GM18868 (cell line): ENCODE data around the gene GNAI3.
A peak's percentile ranks its signal among the peaks of the same experiment; 100 is the strongest.

Experiments
- ATAC-seq: cut with Tn5 transposase; IDR thresholded peaks from one replicate; pipeline ENCODE4 v1.9.1; 2021; ENCODE audit warnings: mild to moderate bottlenecking, moderate library complexity; ENCODE audit not compliant: unreplicated experiment

The GNAI3 gene

GRCh38 chr1:109548321-109549267, at the start of gene GNAI3:
TSS of gene GNAI3 (plus strand) at chr1:109548615. CDS start at chr1:109548721, 106 bp downstream.
- peak; percentile 89 for ATAC-seq

DNA sequence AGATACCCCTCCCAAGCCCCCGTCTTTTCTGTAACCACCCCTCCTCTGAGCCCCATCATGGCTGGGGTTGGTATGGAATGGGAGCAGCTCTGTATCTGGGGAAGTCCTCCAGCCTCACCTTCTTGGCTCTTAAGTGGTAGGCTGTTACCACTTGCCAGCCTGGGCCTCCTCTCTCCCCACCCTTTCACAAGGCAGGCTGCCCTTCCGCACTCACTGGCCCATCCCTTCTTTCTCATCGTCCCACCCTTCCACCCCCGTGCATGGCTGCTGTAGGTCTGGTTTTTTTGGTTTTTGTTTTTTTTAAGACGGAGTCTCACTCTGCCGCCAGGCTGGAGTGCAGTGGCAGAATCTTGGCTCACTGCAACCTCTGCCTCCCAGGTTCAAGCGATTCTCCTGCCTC, 49.3 kb upstream of the GNAI3 start:
- ATAC-seq, result no peak

- ATAC-seq, result peak; percentile 45
Measured at GRCh38 chr1:109499661-109500536, 48.5 kb upstream of the GNAI3 start.

- ATAC-seq, result no peak
Measured at GRCh38 chr1:109500941-109501381, 47.5 kb upstream of the GNAI3 start.

DNA sequence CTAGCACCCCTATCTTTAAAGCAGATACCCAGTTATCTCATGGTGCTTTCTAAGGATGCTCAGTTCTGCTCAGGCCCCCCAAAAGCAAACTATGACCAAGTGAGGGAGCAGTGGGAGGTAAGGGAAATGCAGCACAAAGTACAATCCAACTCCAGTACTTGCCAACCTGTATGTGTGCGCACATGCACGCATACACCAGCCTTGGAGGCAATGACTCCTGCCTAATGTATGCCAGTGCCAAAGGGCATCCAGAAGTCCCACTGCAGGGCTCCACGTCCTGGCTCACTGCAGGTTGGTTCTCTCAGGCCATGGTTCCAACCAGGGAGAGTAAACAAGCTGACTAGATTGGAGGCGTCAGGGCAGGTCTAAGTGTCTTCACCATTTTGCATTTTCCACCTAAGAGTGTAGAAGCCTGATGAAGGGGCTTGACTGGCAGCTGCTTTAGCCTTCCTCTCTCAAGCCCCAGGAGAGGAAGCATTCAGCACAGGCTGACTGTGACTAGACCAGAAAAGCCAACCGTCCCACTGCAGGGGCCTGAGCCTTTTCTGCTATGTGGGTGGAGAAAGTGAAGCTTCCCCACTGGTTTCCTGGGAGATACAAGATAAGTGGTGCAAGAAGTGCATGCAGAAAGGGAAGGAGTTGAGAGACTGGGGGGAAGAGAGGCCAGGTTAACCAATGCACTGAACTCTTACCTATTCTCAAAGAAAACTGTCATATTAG, 46.6 kb upstream of the GNAI3 start:
- ATAC-seq, result no peak

DNA sequence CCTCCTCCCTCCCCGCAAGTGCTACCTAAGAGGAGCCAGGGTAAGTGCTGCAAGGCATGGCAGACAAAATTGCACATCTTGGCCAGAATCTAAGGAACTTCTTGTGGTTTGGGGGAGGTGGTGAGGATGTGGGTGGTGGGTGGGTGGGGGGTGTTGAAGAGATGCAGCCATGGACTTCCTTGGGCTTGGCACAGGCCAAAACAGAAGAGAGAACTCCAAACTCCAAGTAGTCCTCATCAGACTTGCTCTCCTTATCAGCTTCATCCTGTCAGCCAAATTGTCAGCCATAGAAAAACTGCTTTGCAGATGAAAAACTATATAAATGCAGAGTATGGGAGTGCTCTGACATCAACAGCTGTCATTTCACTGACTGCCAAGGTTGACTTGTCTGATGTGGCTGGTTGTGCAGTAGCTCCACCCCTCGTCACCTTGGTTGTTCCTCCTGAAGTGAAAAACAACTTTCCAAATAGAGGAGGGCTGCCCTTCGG, 46.0 kb upstream of the GNAI3 start:
- no peak for ATAC-seq

GRCh38 chr1:109503935-109504334, 44.5 kb upstream of the GNAI3 start:
- ATAC-seq, result no peak

- ATAC-seq, result no peak
Measured at GRCh38 chr1:109504974-109505373, 43.4 kb upstream of the GNAI3 start.

- ATAC-seq, result no peak
Measured at GRCh38 chr1:109508001-109508872, 40.2 kb upstream of the GNAI3 start.

DNA sequence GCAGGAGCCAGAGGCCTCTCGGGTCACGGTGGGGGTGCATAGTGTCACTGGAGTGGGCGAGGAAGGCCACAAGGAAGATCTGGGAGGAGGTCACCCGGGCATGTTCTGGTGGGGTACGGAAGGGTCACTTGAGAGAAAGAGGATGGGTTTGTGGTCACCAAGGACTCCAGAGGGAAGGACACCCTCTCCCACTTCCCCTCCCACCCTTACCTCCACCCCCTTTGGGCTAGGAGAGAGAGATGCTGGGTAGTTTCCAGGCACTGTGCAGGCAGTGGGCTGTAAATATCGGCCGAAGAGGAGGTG, 39.6 kb upstream of the GNAI3 start:
- ATAC-seq, result no peak

DNA sequence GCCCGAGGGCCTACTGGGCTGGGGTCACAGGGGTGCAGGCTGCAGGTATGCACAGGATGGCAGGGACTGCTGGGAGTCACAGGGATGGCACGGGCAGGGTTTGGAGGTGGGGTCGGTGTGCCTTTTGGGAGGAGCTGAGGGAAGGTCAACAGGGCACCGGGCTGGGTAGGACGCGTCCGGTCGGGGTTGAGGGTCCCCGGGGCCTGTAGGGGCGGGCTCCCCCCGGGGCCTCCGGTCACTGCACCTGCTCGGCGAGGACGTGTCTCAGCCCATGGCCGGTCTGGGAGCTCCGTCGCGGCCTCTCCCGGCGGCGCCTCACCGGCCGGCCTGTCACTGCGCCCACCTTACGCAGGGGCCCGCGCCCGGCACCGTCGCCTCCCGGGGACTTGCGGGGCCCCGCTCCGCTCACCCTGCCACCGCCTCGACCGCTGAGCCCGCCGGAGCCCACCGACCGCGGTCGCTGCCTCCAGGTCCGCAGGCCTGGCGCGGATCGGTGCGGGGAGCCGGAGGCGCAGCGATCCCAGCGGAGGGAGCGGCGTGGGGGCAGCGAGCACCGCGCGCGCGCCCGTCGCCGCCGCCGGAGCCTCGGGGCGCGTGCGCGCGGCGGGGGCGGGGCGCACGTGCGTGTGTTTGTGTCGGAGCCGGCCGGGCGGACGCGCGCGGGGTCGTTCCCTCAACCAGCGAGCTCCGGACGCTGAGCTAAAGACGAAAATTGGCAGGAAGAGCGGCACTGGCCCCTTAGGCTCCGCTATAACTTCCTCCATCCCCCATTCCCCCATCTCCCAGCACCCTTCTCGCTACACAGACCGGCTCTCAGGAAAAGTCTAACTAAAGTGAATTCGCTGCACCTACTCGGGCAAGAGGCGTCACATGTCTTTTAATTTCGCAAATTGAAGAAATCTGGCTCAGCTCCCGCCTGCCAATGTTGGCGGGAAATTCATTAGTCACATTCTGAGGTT, 39.0 kb upstream of the GNAI3 start, which contains the start of gene AMIGO1:
Gene AMIGO1, minus strand, starts transcription at position 552 of the 959 bp plus-strand sequence. CDS start 815 bp downstream, outside the sequence.
- ATAC-seq, result no peak

GRCh38 chr1:109513110-109513710, 35.2 kb upstream of the GNAI3 start:
- ATAC-seq, result no peak

DNA sequence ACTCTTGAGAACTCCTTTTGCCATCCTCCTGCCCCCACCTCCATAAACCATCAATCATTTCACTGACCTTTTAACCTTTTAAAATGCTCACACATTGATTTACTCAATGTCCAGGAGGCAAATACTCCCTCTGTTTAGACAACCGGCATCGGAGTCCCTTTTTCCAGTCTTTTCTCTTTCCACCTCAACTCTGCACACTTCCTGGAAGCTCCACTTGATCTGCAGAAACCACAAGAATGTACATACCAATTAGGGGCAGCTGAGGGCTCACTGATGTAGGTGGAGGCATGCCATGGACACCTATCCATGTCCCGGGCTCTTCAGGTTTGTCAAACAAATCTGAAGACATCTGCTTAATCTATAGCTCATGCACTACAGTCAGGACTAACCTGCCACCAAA, 33.6 kb upstream of the GNAI3 start:
- no peak for ATAC-seq

DNA sequence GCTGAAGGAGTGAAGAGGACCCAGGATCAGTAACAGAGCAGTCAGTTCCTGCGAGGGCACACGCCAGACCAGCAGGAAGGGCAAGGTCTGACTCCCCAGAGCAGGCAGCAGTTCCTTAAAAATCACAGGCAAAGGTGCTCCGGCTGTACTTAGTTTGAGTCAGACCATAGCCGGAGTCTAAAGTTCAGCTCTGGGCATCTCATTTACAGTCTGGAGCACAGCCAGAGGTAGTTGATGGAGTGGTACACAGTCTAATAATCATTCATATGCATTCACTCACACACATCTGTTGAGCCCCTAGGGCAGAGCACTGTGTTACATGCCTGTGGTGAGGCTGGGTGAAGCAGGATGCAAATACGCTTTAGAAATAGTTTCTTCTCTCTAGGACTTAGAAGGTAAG, 31.5 kb upstream of the GNAI3 start:
- no peak for ATAC-seq

GRCh38 chr1:109517337-109517736, 31.1 kb upstream of the GNAI3 start:
- no peak for ATAC-seq

- ATAC-seq, result no peak
Measured at GRCh38 chr1:109521002-109521951, 27.1 kb upstream of the GNAI3 start.

- ATAC-seq, result no peak
Measured at GRCh38 chr1:109522026-109522425, 26.4 kb upstream of the GNAI3 start.
